HG03521 (cell line): ENCODE data around the gene AKAP6.
"Not testable (repeated sequence)": the region's sequence is repeated elsewhere in the genome, so short reads cannot be mapped to it uniquely, and the experiment has no call there.

ENCODE experiments used
- ATAC-seq: cut with Tn5 transposase; IDR thresholded peaks from one replicate; pipeline ENCODE4 v1.9.1; 2021; ENCODE audit warnings: mild to moderate bottlenecking, moderate library complexity; ENCODE audit not compliant: unreplicated experiment

AKAP6 gene

DNA sequence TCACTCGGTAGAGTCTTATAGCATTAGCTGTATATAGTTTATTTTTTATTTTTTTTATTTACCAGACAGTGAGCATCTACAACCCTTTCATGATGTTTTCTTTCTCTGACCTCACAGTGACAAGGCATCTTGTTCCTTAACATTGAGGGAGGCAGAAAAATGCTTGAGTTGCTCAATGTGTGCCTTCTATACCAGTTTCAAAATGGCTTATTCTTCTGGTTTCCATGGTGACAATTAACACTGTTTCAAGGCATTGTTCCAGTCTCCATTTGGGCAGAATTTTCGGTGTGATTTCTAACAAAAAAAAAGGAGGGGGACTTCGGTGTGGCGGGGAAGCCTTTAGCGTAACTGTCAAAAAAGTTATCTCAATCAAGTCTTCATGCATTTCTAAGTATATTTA is 399.9 kb downstream of the AKAP6 start:
- no peak for ATAC-seq

DNA sequence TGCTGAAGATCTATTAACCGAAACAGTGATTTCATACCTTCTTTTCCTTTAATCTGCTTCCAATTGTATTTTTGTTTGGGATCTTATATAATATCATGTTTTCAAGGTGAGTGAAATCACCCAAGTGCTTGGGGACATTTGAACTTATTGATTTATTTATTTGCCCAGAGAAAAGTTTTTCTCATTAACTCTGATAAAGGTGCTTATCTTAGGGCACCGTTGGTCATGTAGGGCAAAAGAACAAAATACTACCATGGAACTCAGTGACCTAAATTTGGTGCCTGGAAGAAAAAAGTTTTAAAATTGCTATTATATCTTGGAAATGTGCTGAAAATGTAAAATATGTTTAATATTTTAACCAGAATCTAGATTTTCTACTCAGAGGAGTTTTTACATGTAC is 402.2 kb downstream of the AKAP6 start:
- ATAC-seq = no peak

DNA sequence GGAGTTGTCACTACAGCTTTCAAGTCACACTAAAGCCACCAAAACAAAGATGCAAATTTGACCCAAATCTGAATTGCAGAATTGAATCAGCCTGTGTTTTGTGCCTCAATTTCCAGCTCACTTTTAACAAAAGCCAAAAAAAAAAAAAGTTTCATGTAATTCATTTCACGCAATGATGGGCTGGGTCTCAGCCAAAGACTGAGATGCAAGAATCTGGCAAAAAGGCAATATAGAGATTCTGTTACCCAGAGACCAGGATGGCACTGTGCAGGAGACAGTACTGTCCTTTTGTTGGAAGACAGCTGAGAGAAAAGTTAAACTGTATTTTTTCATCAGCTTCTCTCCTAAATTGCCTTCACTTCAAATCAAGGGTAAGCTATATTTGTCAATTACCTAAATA is 403.9 kb downstream of the AKAP6 start:
- ATAC-seq = no peak

DNA sequence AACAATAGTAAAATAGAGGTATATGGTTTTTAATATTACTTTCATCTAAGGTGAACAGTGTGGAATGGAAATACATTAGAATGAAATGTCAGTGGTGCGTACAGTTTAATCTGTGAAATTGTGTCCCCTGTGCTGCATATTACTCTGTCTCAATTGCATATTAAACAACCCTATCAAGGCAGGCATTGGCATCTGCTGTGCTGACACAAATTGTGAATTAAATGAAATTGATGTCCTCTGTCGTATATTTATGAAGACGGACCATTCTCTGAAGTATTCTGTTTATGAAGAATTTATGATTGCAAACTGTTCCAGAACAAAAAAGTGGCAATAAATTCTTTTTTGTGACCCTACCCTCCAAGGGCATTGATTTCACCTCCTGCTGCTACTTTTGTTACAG is 405.2 kb downstream of the AKAP6 start:
- no peak for ATAC-seq

DNA sequence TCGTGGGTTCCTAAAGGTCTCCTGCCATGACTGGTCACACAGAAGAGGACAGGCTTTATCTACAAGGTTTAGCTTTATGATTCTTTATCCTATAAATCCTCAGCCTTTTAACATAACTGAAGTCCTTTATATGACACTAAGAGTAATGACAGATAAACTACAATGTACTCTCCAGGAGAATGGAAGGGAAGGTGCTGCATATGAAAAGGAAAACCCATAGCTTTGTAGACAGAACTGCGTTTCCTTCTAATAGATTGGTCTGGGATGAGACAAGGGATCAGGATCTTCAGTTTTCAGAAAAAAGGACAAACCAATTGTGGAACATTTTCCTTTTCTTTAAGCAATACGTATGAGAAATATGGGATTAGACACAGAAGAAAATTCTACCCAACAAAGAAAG is 408.5 kb downstream of the AKAP6 start:
- ATAC-seq = no peak

DNA sequence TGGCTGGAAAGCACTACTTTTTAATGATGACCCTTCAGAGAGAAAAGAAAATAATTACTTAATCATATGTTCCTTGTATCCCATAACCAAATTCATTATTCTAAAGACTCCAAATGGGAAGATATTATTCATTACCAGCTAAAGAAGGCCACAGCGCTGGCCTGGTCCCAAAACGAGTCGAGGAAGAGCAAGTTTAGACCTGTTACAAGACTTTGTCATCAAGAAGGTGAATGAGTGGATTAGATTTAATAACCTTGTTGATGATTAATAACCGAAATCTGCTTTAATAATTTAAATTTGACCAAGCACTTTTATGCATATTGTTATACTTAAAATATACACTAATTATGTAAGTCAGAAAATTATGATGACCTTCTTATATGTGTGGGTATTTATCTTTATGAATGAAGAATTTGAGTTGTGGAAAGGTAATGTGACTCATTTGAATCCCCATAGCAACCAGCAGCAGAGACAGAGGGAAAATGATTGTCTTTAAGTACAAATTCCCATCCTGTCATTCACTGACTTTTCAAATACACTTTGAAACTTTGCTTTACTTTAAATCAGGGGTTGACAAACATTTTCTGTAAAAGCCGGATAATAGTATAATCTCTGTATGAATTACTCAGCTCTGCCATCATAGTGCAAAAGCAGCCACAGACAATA is 409.2 kb downstream of the AKAP6 start:
- ATAC-seq = no peak

DNA sequence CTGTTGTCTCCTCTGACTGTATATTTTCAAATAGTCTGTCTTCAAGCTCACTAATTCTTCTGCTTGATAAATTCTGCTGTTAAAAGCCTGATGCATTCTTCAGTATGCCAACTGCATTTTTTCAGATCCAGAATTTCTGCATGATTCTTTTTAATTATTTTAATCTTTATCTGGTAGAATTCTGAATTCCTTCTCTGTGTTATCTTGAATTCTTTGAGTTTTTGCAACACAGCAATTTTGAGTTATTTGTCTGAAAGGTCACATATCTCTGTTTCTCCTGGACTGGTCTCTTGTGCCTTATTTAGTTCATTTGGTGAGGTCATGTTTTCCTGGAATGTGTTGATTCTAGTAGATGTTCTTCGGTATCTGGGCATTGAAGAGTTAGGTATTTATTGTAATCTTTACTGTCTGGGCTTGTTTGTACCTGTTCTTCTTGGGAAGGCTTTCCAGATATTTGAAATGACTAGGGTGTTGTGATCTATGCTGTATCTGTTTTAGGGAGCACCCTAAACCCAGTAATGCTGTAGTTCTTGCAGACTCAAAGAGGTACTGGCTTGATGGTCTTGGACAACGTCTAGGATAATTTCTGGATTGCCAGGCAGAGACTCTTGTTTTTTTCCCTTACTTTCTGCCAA is 415.8 kb downstream of the AKAP6 start:
- no peak for ATAC-seq

DNA sequence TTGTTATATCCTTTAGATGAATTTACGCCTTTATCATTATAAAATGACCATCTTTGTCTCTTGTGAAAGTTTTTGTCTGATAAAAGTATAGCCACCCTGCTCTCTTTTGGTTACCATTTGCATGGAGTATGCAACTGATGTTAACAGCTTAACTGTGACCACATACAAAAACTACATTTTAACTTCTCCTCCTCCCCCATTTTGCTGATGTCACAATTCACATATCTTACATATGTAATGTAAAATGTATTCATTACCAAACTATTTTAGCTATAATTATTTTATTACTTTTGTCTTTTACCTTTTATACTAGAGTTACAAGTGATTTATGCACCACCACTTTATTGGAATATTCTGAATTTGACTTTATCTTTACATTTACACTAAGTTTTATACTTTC is 425.1 kb downstream of the AKAP6 start:
- no peak for ATAC-seq

DNA sequence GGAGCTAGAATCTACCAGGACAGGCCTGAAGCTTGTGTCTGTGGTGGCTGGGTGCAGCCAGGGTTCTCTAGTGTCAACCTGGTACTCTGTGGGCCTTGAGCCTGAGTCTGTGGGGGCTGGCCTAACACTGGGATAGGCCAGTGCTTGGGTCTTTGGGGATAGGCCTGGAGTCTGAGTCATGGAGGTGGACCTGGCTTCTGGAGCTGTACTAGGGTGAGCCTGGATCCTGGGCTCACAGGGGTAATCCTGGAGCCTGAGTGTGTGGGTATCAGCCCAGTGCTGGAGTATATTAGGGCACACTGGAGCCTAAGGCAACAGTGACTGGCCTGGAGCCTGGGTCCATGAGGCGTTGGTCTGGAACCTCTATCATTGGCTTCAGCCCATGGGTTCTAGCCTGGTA is 427.1 kb downstream of the AKAP6 start:
- ATAC-seq = no peak

DNA sequence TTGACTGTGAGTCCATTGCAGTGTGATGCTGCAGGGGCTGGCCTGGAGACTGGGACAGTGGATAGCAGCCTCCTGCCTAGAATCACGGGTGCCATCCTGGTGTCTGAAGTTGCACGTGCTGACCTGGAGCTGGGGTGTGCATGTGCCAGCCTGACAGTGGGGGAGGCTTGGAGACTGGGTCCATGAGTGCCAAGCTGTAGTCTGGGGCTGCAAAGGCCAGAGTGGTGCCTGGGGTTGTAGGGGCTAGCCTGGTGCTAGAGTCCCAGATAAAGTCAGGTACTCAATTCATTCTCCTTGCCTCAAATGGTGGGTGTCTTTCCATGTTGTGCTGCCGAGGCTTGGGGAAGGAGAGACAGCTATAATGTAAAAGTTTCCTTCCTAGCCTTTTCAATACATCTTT is 427.7 kb downstream of the AKAP6 start:
- no peak for ATAC-seq

DNA sequence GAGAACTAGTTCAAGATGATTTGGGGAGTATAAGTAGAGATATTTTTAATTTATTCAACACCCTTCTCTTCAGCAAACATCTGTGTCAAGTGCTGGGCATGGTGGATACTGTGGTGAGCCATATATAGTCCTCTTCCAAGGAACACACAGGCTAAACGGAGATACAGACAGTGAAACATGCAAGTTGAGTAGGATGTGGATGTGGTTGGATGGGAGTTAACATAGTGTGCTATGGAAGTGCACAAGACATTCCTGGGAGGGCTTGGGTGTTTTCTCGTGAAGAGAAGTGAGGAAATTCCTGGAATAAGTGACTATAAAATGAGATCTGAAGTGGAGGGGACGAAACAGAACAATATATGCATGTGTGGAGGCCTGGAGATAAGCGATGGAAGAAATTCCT is 428.5 kb downstream of the AKAP6 start:
- ATAC-seq = no peak

DNA sequence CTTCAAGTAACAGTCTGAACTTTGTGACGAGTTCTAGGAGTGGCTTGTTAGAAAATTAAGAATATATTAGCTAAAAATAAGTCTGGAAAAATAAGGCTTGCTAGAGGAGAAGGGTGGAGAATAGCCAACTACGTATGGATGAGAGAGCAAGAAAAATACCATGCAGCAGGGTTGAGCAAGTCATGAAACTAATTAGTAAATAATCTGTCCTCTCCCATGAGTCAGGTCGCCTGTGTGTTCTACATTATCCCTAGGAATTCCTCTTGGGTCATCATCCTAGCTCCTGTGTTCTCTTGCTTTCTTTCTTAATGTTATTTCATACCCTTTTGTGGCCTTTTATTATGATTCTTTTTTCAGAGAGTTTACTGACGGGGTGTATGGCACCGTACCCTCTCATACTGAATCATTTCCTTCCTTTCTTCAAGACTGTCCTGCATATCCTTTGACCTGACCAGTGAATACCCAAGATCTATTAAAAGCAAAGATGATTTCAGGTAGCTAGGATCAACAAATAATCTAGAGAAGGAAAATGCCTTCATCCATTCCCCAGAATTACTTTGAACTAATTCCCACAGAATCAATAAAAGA is 432.4 kb downstream of the AKAP6 start:
- no peak for ATAC-seq

DNA sequence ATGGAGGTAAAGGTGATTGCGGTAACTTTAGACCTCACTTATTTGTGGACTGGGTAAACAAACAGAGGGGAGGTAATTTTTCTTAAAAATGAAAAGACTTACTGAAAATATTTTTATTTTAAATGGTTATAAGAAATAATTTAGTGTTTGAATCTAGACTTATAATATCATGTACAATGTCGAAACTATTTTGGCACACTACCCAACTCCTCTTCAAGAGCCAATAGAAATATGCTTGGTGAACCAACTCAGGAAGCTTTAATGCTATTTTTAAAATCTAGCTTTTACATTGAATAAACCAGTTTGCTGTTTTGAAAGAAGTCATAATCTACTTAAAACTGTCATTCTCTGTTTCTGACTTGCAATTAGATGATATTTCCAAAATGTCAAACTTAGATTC is 433.8 kb downstream of the AKAP6 start:
- ATAC-seq = no peak

DNA sequence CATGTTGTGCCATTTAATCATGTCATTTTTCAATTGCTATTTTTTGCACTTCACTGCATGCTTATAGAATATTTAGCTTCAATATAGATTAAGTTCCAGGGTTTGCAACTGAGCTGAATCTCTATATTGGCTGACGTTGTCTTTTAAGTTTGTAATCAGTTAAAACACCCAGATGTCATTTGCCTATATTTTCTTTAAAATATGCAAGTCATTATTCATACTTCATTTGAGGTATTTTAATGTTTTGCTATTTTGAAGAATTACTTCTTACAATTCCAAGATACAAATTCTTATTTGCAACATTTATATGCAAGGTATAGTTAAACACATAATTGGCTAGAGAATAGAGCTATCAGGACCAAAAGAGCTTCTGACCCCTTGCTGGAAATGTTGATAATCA is 434.6 kb downstream of the AKAP6 start:
- no peak for ATAC-seq

DNA sequence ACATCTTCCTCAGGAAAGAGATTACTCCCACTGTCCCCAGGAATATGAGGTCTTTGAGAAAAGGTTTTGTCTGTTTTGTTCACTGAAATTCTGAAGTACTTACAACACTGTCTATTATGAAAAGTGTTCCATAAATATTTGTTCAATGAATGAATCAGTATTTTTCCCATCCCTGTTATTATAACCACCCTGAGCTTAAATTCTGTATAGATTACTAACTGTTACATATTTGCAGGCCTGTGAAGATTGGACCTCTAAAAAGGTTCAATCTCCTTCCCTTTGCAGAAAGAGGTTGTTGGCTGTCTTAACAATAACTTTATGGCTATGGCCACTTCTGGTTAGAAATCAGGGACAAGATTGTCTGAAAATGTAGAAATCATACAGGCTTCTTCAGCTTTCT is 435.0 kb downstream of the AKAP6 start:
- no peak for ATAC-seq

DNA sequence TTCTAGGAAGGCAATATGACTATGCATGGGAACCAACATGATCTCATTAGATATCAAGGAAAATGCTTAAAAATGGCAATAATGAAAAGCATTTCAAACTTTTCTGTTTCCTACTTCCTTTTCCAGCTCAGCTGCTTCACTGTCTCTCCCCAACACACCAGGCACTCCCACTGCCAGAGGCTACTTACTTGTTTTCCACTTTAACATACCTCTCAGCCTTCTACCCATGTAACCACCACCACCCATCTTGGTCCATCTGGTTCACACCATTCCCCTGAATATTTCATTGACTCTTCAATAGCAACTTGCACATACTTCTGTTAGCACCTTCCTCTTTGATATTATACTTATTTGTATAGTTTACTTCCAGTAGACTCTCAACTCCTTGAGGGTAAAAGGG is 441.3 kb downstream of the AKAP6 start:
- no peak for ATAC-seq

DNA sequence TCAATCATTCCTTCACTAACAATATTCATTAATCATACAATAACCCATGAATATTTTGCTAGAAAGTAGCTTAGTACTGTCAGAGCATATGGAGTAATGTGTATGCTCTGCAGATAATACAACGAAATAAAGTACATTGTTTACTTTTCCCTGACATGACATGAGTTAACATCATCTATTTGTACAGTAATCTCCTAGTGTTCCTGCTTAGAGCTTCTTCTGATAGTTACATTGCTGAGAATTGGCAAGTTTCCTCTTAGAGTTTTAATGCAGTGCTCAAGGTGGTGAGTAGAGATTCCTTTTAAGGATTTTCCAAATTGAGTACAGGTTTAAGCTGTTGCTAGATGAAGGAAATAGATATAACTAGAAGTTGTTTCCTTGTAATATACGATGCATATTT is 445.1 kb downstream of the AKAP6 start:
- no peak for ATAC-seq

DNA sequence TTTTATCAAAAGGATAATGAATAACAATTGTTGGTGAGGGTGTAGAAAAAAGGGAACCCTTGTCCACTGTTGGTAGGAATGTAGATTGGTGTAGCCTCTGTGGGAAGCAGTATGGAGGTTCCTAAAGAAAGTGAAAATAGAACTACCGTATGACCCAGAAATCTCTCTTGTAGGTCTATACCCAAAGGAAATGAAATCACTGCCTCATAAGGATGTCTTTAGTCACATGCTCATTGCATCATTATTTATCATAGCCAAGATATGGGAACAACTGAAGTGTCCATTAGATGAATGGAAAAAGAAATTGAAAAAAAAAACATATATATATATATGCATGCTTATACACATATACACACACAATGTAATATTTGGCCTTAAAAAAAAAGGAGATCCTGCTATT is 450.7 kb downstream of the AKAP6 start:
- no peak for ATAC-seq

DNA sequence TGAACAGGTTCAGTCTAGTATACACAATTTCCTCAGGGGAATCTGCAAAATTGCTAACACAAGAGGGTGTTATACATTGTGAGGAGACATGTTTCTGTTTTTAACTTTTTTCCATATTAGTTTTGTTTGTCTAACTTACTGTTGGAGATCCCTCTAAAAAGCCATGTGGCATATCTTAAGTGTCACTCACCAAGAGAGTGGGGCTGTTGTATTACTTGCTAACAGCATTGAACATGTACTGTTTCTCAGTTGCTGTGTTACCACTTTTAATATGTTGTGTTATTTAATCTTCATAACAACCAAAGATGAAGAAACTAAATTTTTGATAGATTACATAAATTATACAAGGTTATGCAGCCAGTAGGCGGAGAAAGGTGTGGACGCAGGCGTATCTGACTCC is 455.3 kb downstream of the AKAP6 start:
- no peak for ATAC-seq

DNA sequence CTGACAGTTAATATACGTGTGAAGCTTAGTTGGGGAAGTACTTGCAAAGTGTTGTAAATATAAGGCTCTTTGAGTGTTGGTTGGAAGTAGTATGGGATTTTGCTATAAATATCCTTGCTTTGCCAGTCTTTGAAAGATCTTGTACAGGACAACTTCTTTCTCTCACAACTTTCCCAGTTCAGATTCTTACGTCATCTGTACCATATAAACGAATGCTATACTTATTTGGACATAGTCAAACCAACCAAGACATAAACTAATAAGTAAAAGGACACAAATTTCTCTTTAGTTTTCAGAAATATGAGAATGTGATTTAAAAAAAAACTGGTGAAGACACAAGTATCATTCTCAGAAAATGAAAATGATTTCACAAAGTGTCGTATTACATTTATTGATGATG is 456.5 kb downstream of the AKAP6 start:
- ATAC-seq = no peak

DNA sequence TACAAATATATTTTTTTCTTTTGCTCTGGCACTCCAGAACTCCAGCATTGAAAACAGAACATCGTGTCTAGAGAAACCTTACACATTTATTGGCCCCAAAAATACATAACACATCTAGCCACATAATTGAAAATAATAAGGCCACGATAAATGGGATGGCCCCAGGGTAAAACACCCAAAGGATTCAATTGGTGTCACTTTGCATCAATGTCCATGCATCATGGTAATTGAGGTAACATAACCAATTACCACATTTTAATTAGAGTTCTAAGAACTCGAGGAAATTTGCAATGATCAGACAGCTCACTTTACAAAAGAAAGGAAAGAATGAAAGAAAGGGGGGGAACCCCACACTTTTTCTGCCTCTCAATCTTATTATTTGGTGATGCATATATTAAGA is 457.8 kb downstream of the AKAP6 start:
- no peak for ATAC-seq

DNA sequence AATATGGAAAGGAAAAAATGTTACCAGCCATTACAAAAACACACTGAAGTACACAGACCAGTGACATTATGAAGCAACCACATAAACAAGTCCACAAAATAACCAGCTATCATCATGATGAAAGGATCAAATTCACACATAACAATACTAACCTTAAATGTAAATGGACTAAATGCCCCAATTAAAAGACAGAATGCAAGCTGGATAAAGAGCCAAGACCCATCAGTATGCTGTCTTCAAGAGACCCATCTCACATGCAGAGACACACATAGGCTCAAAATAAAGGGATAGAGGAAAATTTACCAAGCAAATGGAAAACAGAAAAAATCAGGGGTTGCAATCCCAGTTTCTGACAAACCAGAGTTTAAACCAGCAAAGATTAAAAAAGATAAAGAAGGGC is 463.9 kb downstream of the AKAP6 start:
- ATAC-seq = not testable (repeated sequence)

DNA sequence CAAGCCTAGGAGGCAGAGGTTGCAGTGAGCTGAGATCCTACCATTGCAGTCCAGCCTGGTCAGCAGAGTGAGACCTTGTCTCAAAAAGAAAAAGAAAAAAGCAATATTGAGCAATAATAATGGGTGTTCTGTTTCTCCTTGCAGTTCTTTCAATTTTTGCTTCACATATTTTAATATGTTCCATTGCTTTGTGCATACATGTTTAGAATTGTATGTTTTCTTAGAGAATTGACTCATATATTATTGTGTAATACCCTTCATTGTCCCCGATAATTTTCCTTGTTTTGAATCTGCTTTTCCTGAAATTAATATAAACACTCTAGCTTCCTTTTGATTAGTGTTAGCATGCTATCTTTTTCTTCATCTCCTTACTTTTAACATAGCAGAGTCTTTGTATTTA is 471.2 kb downstream of the AKAP6 start:
- ATAC-seq = no peak
